ENCODE data around the gene DDB1.

GRCh38 chr11:61364012-61364675, 31.2 kb upstream of the DDB1 start:
- TF ChIP-seq CTCF (IDR thresholded peaks at IDR 0.05) = no peak
- no peak for TF ChIP-seq POLR2A (IDR thresholded peaks at IDR 0.05)
- TF ChIP-seq POLR2AphosphoS5 (IDR thresholded peaks at IDR 0.05) = no peak
